Hepatocyte (in vitro differentiated cells): Measurements from ENCODE around the gene AMBRA1.

ENCODE experiments used
- EZH2 ChIP-seq: fragments of 200-600 bp; sonication (generic); IDR thresholded peaks from 2 replicates; pipeline ENCODE4 v1.6.1; 2016; ENCODE audit warnings: antibody characterized with exemption, mild to moderate bottlenecking, borderline replicate concordance
- EZH2phosphoT487 ChIP-seq: fragments of 200-600 bp; sonication (generic); IDR thresholded peaks from one replicate; pipeline ENCODE4 v1.6.1; 2018; ENCODE audit warnings: antibody characterized with exemption, mild to moderate bottlenecking, low read depth, moderate library complexity; ENCODE audit not compliant: unreplicated experiment, severe bottlenecking
- TF ChIP-seq, protein P1 (sequence below): fragments of 200-600 bp; sonication (generic); IDR thresholded peaks from 2 replicates; pipeline ENCODE4 v1.5.1; 2016; ENCODE audit warnings: antibody characterized with exemption, mild to moderate bottlenecking; ENCODE audit not compliant: poor library complexity

DNA sequence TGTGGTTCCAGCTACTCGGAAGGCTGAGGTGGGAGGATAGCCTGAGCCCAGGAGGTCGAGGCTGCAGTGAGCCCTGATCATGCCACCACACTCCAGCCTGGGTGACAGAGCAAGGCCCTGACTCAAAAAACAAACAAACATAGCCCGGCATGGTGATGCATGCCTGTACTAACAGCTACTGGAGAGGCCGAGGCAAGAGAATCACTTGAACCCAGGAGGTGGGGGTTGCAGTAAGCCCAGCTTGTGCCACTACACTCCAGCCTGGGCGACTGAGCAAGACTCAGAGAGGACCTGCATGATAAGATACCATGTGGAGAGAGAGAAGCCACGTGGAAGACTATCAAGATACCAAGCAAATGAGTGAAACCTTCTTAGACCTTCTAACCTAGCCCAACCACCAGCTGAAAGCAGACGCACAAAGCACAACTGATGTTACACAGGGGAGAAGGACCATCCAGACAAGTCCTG lies 36.1 kb downstream of the AMBRA1 start:
- TF ChIP-seq, protein P1, sequence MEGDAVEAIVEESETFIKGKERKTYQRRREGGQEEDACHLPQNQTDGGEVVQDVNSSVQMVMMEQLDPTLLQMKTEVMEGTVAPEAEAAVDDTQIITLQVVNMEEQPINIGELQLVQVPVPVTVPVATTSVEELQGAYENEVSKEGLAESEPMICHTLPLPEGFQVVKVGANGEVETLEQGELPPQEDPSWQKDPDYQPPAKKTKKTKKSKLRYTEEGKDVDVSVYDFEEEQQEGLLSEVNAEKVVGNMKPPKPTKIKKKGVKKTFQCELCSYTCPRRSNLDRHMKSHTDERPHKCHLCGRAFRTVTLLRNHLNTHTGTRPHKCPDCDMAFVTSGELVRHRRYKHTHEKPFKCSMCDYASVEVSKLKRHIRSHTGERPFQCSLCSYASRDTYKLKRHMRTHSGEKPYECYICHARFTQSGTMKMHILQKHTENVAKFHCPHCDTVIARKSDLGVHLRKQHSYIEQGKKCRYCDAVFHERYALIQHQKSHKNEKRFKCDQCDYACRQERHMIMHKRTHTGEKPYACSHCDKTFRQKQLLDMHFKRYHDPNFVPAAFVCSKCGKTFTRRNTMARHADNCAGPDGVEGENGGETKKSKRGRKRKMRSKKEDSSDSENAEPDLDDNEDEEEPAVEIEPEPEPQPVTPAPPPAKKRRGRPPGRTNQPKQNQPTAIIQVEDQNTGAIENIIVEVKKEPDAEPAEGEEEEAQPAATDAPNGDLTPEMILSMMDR, result no peak
- no peak for TF ChIP-seq EZH2
- no peak for TF ChIP-seq EZH2phosphoT487
